HG03159 (cell line): ENCODE data around the gene EFEMP2.
"Not testable (repeated sequence)": the region's sequence is repeated elsewhere in the genome, so short reads cannot be mapped to it uniquely, and the experiment has no call there.

Experiments used
- ATAC-seq: cut with Tn5 transposase; IDR thresholded peaks from one replicate; pipeline ENCODE4 v1.9.1; 2021; ENCODE audit warnings: mild to moderate bottlenecking, moderate library complexity; ENCODE audit not compliant: unreplicated experiment

EFEMP2 gene

GRCh38 chr11:65856689-65857499 lies 15.7 kb downstream of the EFEMP2 start:
- peak; percentile 13 for ATAC-seq

DNA sequence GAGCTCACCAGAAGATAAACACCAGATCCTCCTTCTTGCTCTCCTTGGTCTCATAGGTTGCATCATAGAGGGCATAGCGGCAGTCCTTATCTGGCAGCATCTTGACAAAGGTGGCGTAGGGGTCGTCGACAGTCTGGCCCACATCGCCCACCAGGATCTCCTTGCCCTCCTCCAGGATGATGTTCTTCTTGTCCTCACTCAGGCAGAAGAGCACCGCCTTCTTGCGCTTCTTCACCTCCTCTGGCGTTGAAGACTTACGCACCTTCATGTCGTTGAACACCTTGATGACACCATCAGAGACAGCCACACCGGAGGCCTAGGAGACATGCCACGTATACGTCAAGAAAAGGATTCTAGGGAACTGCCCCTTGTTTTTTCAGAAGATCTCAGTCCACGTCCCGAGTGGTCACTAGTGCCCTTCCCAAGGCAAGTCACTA lies 16.7 kb downstream of the EFEMP2 start:
- no peak for ATAC-seq

GRCh38 chr11:65854852-65855837 lies 17.5 kb downstream of the EFEMP2 start:
- ATAC-seq = no peak

- no peak for ATAC-seq
These were observed 18.4 kb downstream of the EFEMP2 start for GRCh38 chr11:65854161-65854592.

DNA sequence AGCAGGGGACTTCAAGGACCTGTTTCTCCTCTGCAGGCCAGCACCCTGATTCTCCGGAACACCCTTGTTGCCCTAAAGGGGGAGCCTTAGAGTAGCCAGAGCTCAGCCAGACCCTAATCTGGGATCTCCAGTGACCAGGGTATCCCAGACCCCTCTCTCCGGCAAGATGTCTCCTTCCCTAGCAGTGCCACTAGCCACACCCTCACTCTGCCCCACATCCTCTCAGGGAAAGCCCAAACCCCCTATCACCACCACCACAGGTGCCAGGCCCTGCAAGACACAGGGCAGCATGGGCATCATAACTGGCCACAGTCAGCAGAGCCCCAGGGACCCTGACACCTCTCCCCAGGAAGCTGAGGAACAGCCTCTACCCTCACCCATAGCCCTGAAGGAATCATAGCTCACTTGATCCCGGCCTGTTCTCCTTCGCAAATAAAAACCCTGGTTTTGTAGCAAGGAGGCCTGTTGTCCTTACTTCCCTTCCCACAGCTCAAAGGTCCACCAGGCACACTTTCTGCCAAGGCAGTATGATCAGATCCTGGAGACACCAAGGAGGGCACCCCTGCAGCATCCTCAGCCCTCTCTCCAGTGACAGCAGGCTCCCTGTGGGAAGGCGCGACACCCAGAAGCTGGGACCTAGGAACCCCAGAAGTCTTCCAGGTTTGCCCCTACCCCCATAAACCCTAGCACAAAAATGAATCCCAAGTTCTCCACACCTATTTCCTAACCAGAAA lies 19.2 kb downstream of the EFEMP2 start:
- no peak for ATAC-seq

- ATAC-seq = no peak
These were observed 19.9 kb downstream of the EFEMP2 start for GRCh38 chr11:65852508-65853245.

GRCh38 chr11:65851811-65852507 lies 20.6 kb downstream of the EFEMP2 start:
- ATAC-seq = no peak

DNA sequence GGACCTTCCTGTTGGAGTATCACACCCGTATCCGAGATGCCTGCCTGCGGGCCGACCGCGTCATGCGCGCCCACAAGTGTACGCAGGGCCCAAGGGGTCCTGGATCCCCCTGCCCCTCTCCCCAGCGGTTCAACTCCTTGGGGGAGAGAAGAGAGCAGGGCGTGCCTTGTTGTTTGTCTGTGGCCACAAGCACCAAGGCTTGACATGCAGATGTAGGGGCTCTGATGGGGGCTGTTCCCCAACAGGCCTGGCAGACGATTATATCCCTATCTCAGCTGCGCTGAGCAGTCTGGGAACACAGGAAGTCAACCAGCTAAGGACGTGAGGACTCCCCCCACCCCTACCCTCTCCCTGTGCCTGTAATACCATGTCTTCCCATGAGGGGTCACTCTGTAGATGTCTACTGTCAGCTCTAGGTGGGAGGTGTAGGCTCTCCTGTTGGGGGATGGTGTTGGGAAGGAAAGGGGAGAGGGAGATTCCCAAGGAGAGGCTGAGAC lies 21.5 kb downstream of the EFEMP2 start:
- ATAC-seq = no peak

GRCh38 chr11:65850217-65851082 lies 22.1 kb downstream of the EFEMP2 start:
- no peak for ATAC-seq

- ATAC-seq = no peak
These were observed 22.8 kb downstream of the EFEMP2 start for GRCh38 chr11:65849771-65850216.

DNA sequence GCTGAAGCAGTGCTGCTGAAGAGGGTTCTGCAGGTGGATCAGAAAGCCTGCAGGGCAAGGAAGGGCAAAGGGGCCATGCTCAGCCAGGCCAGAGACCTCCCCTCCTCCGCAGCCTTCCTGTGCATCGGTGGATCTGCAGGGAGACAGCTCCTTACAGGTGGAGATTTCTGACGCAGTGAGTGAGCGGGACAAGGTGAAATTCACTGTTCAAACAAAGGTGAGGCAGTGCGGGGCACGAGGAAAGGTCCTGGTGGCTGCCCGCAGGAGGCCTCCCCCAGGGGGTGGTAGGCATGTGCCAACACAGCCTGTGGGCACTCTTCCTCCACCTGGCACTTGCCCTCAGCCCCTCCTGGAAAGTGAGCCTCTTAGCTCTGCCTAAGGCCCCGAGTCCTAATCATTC lies 23.2 kb downstream of the EFEMP2 start:
- ATAC-seq = no peak

GRCh38 chr11:65848693-65849092 lies 23.9 kb downstream of the EFEMP2 start:
- ATAC-seq = not testable (repeated sequence)

DNA sequence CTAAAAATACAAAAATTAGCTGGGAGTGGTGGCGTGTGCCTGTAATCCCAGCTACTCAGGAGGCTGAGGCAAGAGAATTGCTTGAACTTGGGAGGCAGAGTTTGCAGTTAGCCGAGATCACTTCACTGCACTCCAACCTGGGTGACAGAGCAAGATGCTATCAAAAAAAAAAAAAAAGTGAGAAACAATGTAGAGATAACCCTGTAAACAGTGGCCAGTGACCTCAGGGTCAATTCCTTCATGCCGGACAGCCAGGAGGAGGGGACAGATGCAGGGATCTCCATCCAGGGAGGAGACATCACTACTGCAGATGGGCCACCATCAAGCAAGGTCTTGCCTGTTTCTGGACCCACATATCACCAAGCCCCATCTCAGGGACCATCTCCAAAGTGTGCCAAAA lies 24.9 kb downstream of the EFEMP2 start:
- no peak for ATAC-seq

DNA sequence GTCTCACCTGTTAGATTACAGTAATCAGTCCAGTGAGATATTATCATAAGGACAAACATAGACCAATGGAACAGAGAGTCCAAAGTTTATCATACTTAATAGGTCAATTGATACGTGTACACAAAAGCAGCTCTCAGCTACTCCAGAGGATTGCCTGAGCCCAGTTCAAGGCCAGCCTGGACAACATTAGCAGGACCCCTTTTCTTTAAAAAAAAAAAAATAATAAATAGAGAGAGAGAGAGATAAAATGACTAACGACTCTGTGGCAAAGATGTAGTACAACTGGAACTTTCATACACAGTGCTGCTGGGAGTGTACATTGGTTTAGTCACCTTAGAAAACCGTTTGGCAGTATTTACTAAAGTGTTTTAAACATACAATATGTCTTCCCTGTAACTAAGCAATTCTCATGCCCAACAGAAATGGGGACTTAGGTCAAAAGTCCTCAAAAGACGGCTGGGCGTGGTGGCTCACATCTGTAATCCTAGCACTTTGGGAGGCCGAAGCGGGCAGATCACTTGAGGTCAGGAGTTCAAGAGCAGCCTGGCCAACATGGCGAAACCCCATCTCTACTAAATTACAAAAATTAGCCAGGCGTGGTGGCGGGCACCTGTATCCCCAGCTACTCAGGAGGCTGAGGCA lies 28.2 kb downstream of the EFEMP2 start:
- no peak for ATAC-seq

GRCh38 chr11:65843811-65844210 lies 28.8 kb downstream of the EFEMP2 start:
- ATAC-seq = no peak

DNA sequence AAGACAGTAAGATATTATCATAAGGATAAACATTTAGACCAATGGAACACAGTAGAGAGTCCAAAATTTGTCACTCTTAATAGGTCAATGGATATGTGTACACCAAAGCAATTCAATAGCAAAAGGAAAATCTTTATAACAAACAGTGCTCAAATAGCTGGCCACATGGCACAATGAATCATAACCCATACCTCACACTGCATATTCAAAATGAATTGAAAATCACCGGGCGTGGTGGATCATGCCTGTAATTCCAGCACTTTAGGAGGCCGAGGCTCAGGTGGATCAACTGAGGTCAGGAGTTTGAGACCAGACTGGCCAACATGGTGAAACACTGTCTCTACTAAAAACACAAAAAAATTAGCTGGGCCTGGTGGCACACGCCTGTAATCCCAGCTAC lies 30.5 kb downstream of the EFEMP2 start:
- ATAC-seq = no peak

DNA sequence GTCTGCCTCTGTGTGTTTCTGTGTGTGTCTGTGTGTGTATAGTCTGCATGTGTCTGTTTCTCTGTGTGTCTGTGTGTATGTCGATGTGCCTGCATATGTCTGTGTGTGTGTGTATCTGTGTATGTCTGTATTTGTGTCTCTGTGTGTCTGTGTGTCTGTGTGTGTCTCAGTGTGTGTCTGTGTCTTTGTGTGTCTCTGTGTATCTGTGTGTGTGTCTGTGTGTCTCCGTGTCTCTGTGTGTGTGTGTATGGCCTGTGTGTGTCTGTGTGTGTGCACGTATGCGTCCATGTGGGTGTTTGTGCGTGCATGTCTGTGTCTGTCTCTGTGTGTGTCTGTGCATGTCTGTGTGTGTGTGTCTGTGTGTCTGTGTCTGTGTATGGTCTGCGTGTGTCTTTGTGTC lies 38.4 kb downstream of the EFEMP2 start:
- ATAC-seq = no peak
